HCT116 (cell line): ENCODE results near the gene DTWD1. TPM values are rescaled to one million over a fixed set of nuclear protein-coding genes. Genes with fewer than 3 reads are reported as not detected.

ENCODE experiments used
- ATAC-seq: fragments of 200-7000 bp; cut with Tn5 transposase; 2 replicates; pipeline ENCODE4 v1.9.1; 2020; ENCODE audit warnings: mild to moderate bottlenecking, moderate library complexity
- BruUV-seq: library from RNA; stranded (reverse); fragments of 400-500 nt; replicated peaks from 2 replicates; lab custom pipeline; 2021; lab: Mats Ljungman, UMichigan
- CTCF ChIA-PET: fragments of 300-600 bp; sonication (Branson Sonifier 250); formaldehyde crosslinking; loops from one replicate; lab custom pipeline; 2021; ENCODE audit warnings: antibody characterized with exemption; lab: Charles Lee
- POLR2A ChIA-PET: fragments of 300-600, 350-600 bp; sonication (Branson Sonifier 250); formaldehyde crosslinking; loops from one replicate; lab custom pipeline; 2021; ENCODE audit warnings: antibody characterized with exemption; lab: Charles Lee
- RAD21 ChIA-PET, 2 experiments: fragments of 300-600 bp; sonication (Branson Sonifier 250); formaldehyde crosslinking; loops; one replicate each; lab custom pipeline; 2023; ENCODE audit warnings: low total read pairs in 2 of 2; ENCODE audit not compliant: uncharacterized antibody in 2 of 2, unreplicated experiment in 2 of 2, low non-redundant PET in 1 of 2; lab: Charles Lee
- DNase-seq: peaks from one replicate; pipeline ENCODE4 v3.0.0-alpha.2; 2010; ENCODE audit warnings: low read depth, low spot score
- H2AFZ ChIP-seq: fragments of 200-600 bp; shearing (Covaris generic), sonication (generic); 2 replicates; pipeline ENCODE4 v1.6.1; 2017; ENCODE audit warnings: low read depth, mixed run types, mixed read lengths, antibody characterized with exemption, low read length; ENCODE audit not compliant: poor library complexity, severe bottlenecking
- H3K27ac ChIP-seq: 2 replicates; pipeline ENCODE4 v1.5.1; 2012; ENCODE audit warnings: low read depth, low read length
- H3K27me3 ChIP-seq: fragments of 200-600 bp; sonication (generic); 2 replicates; pipeline ENCODE4 v1.6.1; 2016; ENCODE audit warnings: mixed run types, low read length, mixed read lengths; ENCODE audit not compliant: insufficient read depth
- H3K36me3 ChIP-seq, 2 experiments: fragments of 200-500 bp in 1 of 2; fragments of 200-600 bp in 1 of 2; sonication (Bioruptor generic) in 1 of 2; sonication (generic) in 1 of 2; 2 replicates each; pipeline versions ENCODE4 v1.5.1 to v1.6.1; 2014 to 2016; ENCODE audit warnings: low read length in 2 of 2, inconsistent platforms in 1 of 2, mixed read lengths in 1 of 2, mixed run types in 1 of 2; ENCODE audit not compliant: insufficient read depth in 2 of 2, control insufficient read depth in 1 of 2
- H3K4me1 ChIP-seq, 2 experiments: fragments of 200-600 bp in 1 of 2; sonication (generic) in 1 of 2; 2 replicates each; pipeline versions ENCODE4 v1.5.1 to v1.6.1; 2012 to 2017; ENCODE audit warnings: low read length in 2 of 2, inconsistent platforms in 1 of 2, mild to moderate bottlenecking in 1 of 2, mixed read lengths in 1 of 2, mixed run types in 1 of 2, moderate library complexity in 1 of 2; ENCODE audit not compliant: insufficient read depth in 2 of 2, control insufficient read depth in 1 of 2
- H3K4me2 ChIP-seq: fragments of 200-600 bp; sonication (generic); 2 replicates; pipeline ENCODE4 v1.6.1; 2017; ENCODE audit warnings: mixed run types, low read length, mixed read lengths
- H3K4me3 ChIP-seq, 2 experiments: fragments of 200-600 bp in 1 of 2; sonication (generic) in 1 of 2; replicated peaks in 1 of 2; 2 replicates each; pipeline ENCODE4 v1.5.1; 2011 to 2016; ENCODE audit warnings: low read length in 2 of 2, control low read depth in 1 of 2, low read depth in 1 of 2, mild to moderate bottlenecking in 1 of 2, mixed read lengths in 1 of 2, mixed run types in 1 of 2
- H3K79me2 ChIP-seq: fragments of 200-600 bp; sonication (generic); 2 replicates; pipeline ENCODE4 v1.6.1; 2017; ENCODE audit warnings: mild to moderate bottlenecking, mixed run types, low read length, moderate library complexity, mixed read lengths; ENCODE audit not compliant: insufficient read depth
- H3K9ac ChIP-seq: fragments of 200-600 bp; sonication (generic); 2 replicates; pipeline ENCODE4 v1.6.1; 2016; ENCODE audit warnings: low read length, mixed read lengths
- H3K9me2 ChIP-seq: fragments of 200-600 bp; sonication (generic), shearing (Covaris generic); 2 replicates; pipeline ENCODE4 v1.6.1; 2017; ENCODE audit warnings: mixed run types, mild to moderate bottlenecking, moderate library complexity; ENCODE audit not compliant: insufficient read depth
- H3K9me3 ChIP-seq, 2 experiments: fragments of 200-500 bp in 1 of 2; fragments of 200-600 bp in 1 of 2; sonication (Bioruptor generic) in 1 of 2; sonication (generic) in 1 of 2; 2 replicates each; pipeline ENCODE4 v1.6.1; 2014 to 2017; ENCODE audit warnings: low read length in 2 of 2, mixed read lengths in 2 of 2, inconsistent platforms in 1 of 2, low read depth in 1 of 2, mild to moderate bottlenecking in 1 of 2, mixed run types in 1 of 2, moderate library complexity in 1 of 2; ENCODE audit not compliant: control insufficient read depth in 1 of 2, insufficient read depth in 1 of 2
- H4K20me1 ChIP-seq: fragments of 200-600 bp; sonication (generic), shearing (Covaris generic); 2 replicates; pipeline ENCODE4 v1.6.1; 2017; ENCODE audit warnings: mixed run types, mild to moderate bottlenecking, moderate library complexity; ENCODE audit not compliant: insufficient read depth
- CBX3 ChIP-seq: IDR thresholded peaks from 2 replicates; pipeline ENCODE4 v1.6.1; 2012; ENCODE audit warnings: low read depth
- EZH2 ChIP-seq: fragments of 200-600 bp; sonication (generic); IDR thresholded peaks from 2 replicates; pipeline ENCODE4 v1.6.1; 2017; ENCODE audit warnings: antibody characterized with exemption, mixed run types
- EZH2phosphoT487 ChIP-seq: fragments of 200-600 bp; IDR thresholded peaks from 2 replicates; pipeline ENCODE4 v1.6.1; 2018; ENCODE audit warnings: antibody characterized with exemption, borderline replicate concordance
- JUND ChIP-seq: IDR thresholded peaks from 2 replicates; pipeline ENCODE4 v1.6.1; 2012
- POLR2A ChIP-seq: IDR thresholded peaks from 2 replicates; pipeline ENCODE4 v1.7.0; 2011; ENCODE audit warnings: borderline replicate concordance; ENCODE audit not compliant: insufficient read depth, insufficient read length; ENCODE audit errors: extremely low read depth
- SIN3A ChIP-seq: IDR thresholded peaks from 2 replicates; pipeline ENCODE4 v1.6.1; 2012; ENCODE audit warnings: low read depth
- YY1 ChIP-seq: IDR thresholded peaks from 2 replicates; pipeline ENCODE4 v1.6.1; 2011; ENCODE audit warnings: low read length, low read depth, moderate library complexity, mild to moderate bottlenecking; ENCODE audit not compliant: insufficient replicate concordance; ENCODE audit errors: extremely low read depth
- ZNF274 ChIP-seq: fragments of 200-500 bp; sonication (Bioruptor generic); IDR thresholded peaks from 2 replicates; pipeline ENCODE4 v1.6.1; 2014; ENCODE audit warnings: mild to moderate bottlenecking, low read depth, low read length, inconsistent platforms
- intact Hi-C: fragments of 100-400 bp; cut with micrococcal nuclease; formaldehyde crosslinking; loops from 2 replicates; pipeline ENCODE4 v1.10.0; 2022
- total RNA-seq: library from RNA; stranded (reverse); gene quantifications from one replicate; pipeline ENCODE4 v1.2.1, GENCODE V29; 2021; ENCODE audit not compliant: unreplicated experiment
- TF ChIP-seq, protein P1 (sequence below): IDR thresholded peaks from 2 replicates; pipeline ENCODE4 v1.6.1; 2011; ENCODE audit warnings: mild to moderate bottlenecking, low read length, moderate library complexity; ENCODE audit not compliant: insufficient replicate concordance; ENCODE audit errors: extremely low read depth
- TF ChIP-seq, protein P2 (sequence below): IDR thresholded peaks from 2 replicates; pipeline ENCODE4 v1.6.1; 2012
- TF ChIP-seq, protein P3 (sequence below): IDR thresholded peaks from 2 replicates; pipeline ENCODE4 v1.6.1; 2012; ENCODE audit warnings: low read depth
- TF ChIP-seq, protein P4 (sequence below), 3 experiments: fragments of 200-600 bp in 1 of 3; sonication (generic) in 1 of 3; IDR thresholded peaks in 2 of 3; conservative IDR thresholded peaks in 1 of 3; 2 replicates each; pipeline ENCODE4 v1.5.1; 2012 to 2017; ENCODE audit warnings: low read depth in 2 of 3, low read length in 2 of 3, antibody characterized with exemption in 1 of 3, borderline replicate concordance in 1 of 3, control low read depth in 1 of 3, mild to moderate bottlenecking in 1 of 3, mixed read lengths in 1 of 3, mixed run types in 1 of 3, moderate library complexity in 1 of 3; ENCODE audit not compliant: insufficient read depth in 1 of 3

DTWD1 gene
- total RNA-seq, 1 experiment from 2014 or later = 34.5 TPM

DNA sequence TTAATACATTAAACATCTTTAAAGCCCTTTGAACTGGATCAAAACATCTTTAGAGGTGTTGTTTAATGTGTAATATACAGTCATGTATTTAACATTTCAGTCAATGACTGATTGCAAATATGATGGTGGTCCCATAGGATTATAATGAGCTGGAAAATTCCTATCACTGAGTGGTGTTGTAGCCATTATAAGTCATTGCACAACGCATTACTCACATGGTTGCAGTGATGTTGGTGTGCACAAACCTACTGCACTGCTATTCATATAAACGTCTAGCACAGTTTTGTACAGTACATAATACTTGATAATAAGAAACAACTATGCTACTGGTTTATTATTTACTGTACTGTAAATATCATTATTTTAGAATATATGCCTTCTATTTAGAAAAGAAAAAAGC lies 75.6 kb downstream of the DTWD1 start (continued):
- TF ChIP-seq, protein P1, sequence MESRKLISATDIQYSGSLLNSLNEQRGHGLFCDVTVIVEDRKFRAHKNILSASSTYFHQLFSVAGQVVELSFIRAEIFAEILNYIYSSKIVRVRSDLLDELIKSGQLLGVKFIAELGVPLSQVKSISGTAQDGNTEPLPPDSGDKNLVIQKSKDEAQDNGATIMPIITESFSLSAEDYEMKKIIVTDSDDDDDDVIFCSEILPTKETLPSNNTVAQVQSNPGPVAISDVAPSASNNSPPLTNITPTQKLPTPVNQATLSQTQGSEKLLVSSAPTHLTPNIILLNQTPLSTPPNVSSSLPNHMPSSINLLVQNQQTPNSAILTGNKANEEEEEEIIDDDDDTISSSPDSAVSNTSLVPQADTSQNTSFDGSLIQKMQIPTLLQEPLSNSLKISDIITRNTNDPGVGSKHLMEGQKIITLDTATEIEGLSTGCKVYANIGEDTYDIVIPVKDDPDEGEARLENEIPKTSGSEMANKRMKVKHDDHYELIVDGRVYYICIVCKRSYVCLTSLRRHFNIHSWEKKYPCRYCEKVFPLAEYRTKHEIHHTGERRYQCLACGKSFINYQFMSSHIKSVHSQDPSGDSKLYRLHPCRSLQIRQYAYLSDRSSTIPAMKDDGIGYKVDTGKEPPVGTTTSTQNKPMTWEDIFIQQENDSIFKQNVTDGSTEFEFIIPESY = no peak
- TF ChIP-seq, protein P2, sequence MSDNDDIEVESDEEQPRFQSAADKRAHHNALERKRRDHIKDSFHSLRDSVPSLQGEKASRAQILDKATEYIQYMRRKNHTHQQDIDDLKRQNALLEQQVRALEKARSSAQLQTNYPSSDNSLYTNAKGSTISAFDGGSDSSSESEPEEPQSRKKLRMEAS = no peak
- TF ChIP-seq ZNF274 (no peak), JUND (no peak), SIN3A (no peak), EZH2phosphoT487 (no peak), CBX3 (no peak), EZH2 (no peak)
- TF ChIP-seq, protein P3, sequence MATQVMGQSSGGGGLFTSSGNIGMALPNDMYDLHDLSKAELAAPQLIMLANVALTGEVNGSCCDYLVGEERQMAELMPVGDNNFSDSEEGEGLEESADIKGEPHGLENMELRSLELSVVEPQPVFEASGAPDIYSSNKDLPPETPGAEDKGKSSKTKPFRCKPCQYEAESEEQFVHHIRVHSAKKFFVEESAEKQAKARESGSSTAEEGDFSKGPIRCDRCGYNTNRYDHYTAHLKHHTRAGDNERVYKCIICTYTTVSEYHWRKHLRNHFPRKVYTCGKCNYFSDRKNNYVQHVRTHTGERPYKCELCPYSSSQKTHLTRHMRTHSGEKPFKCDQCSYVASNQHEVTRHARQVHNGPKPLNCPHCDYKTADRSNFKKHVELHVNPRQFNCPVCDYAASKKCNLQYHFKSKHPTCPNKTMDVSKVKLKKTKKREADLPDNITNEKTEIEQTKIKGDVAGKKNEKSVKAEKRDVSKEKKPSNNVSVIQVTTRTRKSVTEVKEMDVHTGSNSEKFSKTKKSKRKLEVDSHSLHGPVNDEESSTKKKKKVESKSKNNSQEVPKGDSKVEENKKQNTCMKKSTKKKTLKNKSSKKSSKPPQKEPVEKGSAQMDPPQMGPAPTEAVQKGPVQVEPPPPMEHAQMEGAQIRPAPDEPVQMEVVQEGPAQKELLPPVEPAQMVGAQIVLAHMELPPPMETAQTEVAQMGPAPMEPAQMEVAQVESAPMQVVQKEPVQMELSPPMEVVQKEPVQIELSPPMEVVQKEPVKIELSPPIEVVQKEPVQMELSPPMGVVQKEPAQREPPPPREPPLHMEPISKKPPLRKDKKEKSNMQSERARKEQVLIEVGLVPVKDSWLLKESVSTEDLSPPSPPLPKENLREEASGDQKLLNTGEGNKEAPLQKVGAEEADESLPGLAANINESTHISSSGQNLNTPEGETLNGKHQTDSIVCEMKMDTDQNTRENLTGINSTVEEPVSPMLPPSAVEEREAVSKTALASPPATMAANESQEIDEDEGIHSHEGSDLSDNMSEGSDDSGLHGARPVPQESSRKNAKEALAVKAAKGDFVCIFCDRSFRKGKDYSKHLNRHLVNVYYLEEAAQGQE = no peak

DNA sequence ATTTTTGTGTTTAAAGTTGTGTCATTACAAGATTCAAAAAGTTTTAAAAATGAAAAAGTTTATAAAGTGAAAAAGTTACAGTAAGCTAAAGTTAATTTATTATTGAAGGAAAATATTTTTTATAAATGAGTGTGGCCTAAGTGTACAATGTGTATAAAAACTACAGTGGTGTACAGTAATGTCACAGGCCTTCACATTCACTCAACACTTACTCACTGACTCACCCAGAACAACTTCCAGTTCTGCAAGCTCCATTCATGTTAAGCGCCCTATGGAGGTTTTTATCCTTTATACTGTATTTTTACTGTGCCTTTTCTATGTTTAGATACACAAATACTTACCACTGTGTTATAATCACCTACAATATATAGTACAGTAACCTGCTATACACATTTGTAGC lies 76.3 kb downstream of the DTWD1 start:
- no peaks in the 10 kb centered on the region for H4K20me1 ChIP-seq
- H3K36me3 ChIP-seq = no peaks in the 10 kb centered on the region
- ChIA-PET POLR2A (no interaction called here), RAD21 (no interaction called here), CTCF (no interaction called here)
- TF ChIP-seq POLR2A (no peak), YY1 (no peak)
- TF ChIP-seq, protein P4, sequence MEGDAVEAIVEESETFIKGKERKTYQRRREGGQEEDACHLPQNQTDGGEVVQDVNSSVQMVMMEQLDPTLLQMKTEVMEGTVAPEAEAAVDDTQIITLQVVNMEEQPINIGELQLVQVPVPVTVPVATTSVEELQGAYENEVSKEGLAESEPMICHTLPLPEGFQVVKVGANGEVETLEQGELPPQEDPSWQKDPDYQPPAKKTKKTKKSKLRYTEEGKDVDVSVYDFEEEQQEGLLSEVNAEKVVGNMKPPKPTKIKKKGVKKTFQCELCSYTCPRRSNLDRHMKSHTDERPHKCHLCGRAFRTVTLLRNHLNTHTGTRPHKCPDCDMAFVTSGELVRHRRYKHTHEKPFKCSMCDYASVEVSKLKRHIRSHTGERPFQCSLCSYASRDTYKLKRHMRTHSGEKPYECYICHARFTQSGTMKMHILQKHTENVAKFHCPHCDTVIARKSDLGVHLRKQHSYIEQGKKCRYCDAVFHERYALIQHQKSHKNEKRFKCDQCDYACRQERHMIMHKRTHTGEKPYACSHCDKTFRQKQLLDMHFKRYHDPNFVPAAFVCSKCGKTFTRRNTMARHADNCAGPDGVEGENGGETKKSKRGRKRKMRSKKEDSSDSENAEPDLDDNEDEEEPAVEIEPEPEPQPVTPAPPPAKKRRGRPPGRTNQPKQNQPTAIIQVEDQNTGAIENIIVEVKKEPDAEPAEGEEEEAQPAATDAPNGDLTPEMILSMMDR (IDR thresholded peaks at IDR 0.05 in 2 of 3, conservative IDR thresholded peaks at IDR 0.05 in 1 of 3; ENCODE audit: borderline replicate concordance in 1 of 3, insufficient read depth in 1 of 3, low read depth in 2 of 3, low read length in 2 of 3) = no peak
- TF ChIP-seq, protein P3 = no peak
- DNase-seq = no peak
- no peak overlapping the region for H3K4me2 ChIP-seq
- H2AFZ ChIP-seq = no peak overlapping the region
- H3K9ac ChIP-seq = no peak overlapping the region
- no peaks in the 10 kb centered on the region for H3K27me3 ChIP-seq
- intact Hi-C loops = no loop called here
- no peaks in the 10 kb centered on the region for H3K79me2 ChIP-seq
- no TSS peak for BruUV-seq
- no peak for ATAC-seq
- H3K27ac ChIP-seq = no peak overlapping the region
- no peaks in the 10 kb centered on the region for H3K9me2 ChIP-seq
- no peak overlapping the region for H3K4me3 ChIP-seq
- H3K9me3 ChIP-seq = no peaks in the 10 kb centered on the region
- H3K4me1 ChIP-seq = no peaks in the 10 kb centered on the region
